GM23248 (cell line): ENCODE results near the gene CHCHD1.

Experiments used
- EZH2 ChIP-seq: fragments of 200-600 bp; sonication (generic); IDR thresholded peaks from 2 replicates; pipeline ENCODE4 v1.6.1; 2018; ENCODE audit warnings: antibody characterized with exemption, mild to moderate bottlenecking; ENCODE audit not compliant: insufficient read depth, poor library complexity, severe bottlenecking
- EZH2phosphoT487 ChIP-seq: fragments of 200-600 bp; sonication (generic); IDR thresholded peaks from 2 replicates; pipeline ENCODE4 v1.6.1; 2018; ENCODE audit warnings: antibody characterized with exemption, moderate library complexity, mild to moderate bottlenecking, low read depth; ENCODE audit not compliant: insufficient read depth

DNA sequence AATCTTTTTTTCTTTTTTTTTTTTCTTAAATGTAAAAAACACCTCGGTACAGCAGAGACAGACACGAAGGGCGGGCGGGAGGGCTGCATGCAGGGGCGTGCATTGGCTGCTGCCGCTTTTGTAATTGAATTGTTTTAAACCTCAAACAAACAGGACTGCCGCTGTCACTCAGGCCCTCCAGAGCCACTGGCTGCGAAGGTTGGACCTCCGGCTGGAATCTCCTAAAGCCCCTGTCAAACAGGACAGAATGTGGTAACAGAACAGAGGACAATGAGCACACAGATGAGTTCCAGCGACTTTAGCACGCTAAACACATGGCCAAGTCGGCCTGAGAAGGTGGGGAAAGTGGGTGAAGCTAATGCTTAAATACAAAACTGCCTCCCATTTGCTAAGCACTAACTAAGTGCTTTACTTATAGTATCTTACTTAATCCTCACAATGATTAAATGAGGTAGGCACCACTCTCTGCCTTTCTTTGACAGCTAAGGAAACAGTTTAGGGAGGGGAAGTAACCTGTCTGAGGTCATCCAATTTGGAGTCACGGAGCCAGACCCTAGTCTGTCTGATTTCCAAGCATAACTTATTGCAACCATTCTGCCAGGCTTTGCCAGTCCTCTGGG, 32.5 kb downstream of the CHCHD1 start:
- TF ChIP-seq EZH2phosphoT487, result no peak
- no peak for TF ChIP-seq EZH2
